HG03095 (cell line): ENCODE results near the gene TASP1.

Experiments
- ATAC-seq: cut with Tn5 transposase; IDR thresholded peaks from one replicate; pipeline ENCODE4 v1.9.1; 2021; ENCODE audit warnings: moderate library complexity; ENCODE audit not compliant: unreplicated experiment

TASP1 gene

GRCh38 chr20:13447385-13448180 is 191.1 kb downstream of the TASP1 start:
- no peak for ATAC-seq

- ATAC-seq: no peak
Observed at GRCh38 chr20:13443690-13444089, 195.0 kb downstream of the TASP1 start.

- no peak for ATAC-seq
Observed at GRCh38 chr20:13442986-13443385, 195.7 kb downstream of the TASP1 start.

- no peak for ATAC-seq
Observed at GRCh38 chr20:13441388-13441787, 197.3 kb downstream of the TASP1 start.

- ATAC-seq: no peak
Observed at GRCh38 chr20:13436530-13436929, 202.2 kb downstream of the TASP1 start.

GRCh38 chr20:13432126-13432525 is 206.6 kb downstream of the TASP1 start:
- ATAC-seq: no peak

- no peak for ATAC-seq
Observed at GRCh38 chr20:13430346-13431002, 208.3 kb downstream of the TASP1 start.

- ATAC-seq: no peak
Observed at GRCh38 chr20:13428684-13429083, 210.0 kb downstream of the TASP1 start.

- ATAC-seq: no peak
Observed at GRCh38 chr20:13426870-13427269, 211.9 kb downstream of the TASP1 start.

GRCh38 chr20:13425381-13426135 is 213.2 kb downstream of the TASP1 start:
- ATAC-seq: no peak

GRCh38 chr20:13424174-13424833 is 214.4 kb downstream of the TASP1 start:
- ATAC-seq: no peak

- ATAC-seq: no peak
Observed at GRCh38 chr20:13423472-13424173, 215.1 kb downstream of the TASP1 start.

GRCh38 chr20:13422637-13423036 is 216.1 kb downstream of the TASP1 start:
- ATAC-seq: no peak

GRCh38 chr20:13420625-13421024 is 218.1 kb downstream of the TASP1 start:
- no peak for ATAC-seq

- no peak for ATAC-seq
Observed at GRCh38 chr20:13419477-13419876, 219.3 kb downstream of the TASP1 start.

GRCh38 chr20:13418263-13419229 is 220.2 kb downstream of the TASP1 start:
- no peak for ATAC-seq

- ATAC-seq: no peak
Observed at GRCh38 chr20:13416531-13416930, 222.2 kb downstream of the TASP1 start.

- no peak for ATAC-seq
Observed at GRCh38 chr20:13412806-13413445, 225.8 kb downstream of the TASP1 start.

GRCh38 chr20:13404293-13404692 is 234.4 kb downstream of the TASP1 start:
- ATAC-seq: no peak
